ENCODE data around the gene ECM1. TPM values are rescaled to one million over a fixed set of nuclear protein-coding genes. Genes with fewer than 3 reads are reported as not detected.
A peak's percentile ranks its signal among the peaks of the same experiment; 100 is the strongest.

Gene ECM1
- polyA plus RNA-seq, 6 donors from 2014 or later, result not detected

DNA sequence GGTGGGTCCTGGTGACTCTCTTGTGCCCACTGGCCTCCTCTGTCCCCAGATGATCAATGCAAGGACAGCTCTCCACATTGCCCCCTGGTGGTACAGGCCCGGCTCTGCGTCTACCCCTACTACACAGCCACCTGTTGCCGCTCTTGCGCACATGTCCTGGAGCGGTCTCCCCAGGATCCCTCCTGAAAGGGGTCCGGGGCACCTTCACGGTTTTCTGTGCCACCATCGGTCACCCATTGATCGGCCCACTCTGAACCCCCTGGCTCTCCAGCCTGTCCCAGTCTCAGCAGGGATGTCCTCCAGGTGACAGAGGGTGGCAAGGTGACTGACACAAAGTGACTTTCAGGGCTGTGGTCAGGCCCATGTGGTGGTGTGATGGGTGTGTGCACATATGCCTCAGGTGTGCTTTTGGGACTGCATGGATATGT lies 52.1 kb downstream of the ECM1 start:
- no peaks in the 10 kb centered on the region for H3K9me3 Mint-ChIP-seq
- H3K36me3 Mint-ChIP-seq, result no peaks in the 10 kb centered on the region
- H3K27ac Mint-ChIP-seq, result peak overlapping the region in 3 of 6 donors; percentile 38 to 99 (median 92)
- H3K4me1 Mint-ChIP-seq, result peaks cover 44 to 48% (median 47%) of the 10 kb centered on the region in 3 donors
- peak; percentile 76 for DNase-seq
- ATAC-seq (ENCODE audit: low read depth in 2 of 2), result no peak
- H3K4me3 Mint-ChIP-seq, result peak overlapping the region; percentile 35 to 100 (median 94)
- H3K27me3 Mint-ChIP-seq, result no peaks in the 10 kb centered on the region

DNA sequence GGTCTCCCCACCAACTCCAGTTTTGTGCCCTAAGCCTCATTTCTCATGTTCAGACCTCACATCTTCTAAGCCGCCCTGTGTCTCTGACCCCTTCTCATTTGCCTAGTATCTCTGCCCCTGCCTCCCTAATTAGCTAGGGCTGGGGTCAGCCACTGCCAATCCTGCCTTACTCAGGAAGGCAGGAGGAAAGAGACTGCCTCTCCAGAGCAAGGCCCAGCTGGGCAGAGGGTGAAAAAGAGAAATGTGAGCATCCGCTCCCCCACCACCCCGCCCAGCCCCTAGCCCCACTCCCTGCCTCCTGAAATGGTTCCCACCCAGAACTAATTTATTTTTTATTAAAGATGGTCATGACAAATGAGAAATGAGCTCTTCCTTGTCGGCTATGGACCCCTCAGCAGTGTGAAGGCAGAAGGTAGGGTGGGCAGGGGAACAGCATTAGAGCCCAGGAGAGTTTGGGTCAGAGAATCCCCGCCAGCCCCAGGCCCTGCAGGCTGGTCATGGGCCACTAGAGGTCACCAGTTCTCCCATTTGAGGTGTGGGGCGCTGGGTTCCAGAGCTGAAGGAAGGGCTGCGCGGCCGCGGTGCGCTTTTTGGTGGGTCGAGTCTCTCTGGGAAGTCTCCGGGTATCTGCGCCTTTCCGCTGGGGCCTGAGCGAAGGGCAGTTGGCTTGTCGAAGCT lies 52.8 kb downstream of the ECM1 start:
- Mint-ChIP-seq H3K9me3 (no peaks in the 10 kb centered on the region), H3K27ac (peak overlapping the region; percentile 98 to 100 (median 100)), H3K27me3 (no peaks in the 10 kb centered on the region), H3K4me1 (peaks cover 41 to 53% (median 50%) of the 10 kb centered on the region in 3 donors), H3K36me3 (no peaks in the 10 kb centered on the region), H3K4me3 (peak overlapping the region; percentile 87 to 100 (median 95))
- ATAC-seq (ENCODE audit: low read depth in 2 of 2) (peak; percentile 24 to 29), DNase-seq (peak; percentile 82)

DNA sequence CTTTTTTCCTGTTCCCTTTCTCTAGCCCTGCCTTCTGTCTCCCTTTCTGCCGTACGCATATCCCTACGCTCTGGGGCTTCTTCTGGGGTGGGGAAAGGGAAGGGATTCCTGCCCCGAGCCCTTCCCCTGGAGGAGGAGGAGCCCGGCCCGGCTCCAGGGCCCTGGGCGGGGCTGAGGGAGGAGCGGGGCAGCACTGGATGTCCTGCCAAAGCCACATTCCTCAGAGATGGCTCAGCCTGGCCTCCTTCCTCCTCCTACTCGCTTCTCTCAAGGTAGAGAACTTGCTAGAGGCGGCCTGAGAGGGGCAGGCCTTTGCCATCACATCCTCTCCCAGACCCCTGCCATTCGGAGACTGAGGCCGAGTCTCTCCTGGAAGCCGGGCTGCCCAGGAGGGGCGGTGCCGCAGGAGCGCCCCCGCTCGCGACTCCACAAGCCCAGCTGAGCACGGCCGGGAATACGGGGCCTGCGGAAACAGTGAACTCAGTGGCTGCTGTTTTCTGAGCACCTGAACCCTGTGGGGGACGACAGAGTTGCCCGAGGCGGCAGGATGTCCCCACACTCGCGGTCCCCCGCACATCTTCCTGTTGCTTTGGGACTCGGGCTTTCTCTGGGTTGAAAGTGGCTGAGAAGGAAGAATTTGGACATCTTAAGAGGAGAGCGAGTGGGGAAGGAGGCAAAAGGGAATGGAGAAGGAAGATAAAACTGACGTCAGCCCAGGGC lies 53.5 kb downstream of the ECM1 start:
- Mint-ChIP-seq H3K36me3 (no peaks in the 10 kb centered on the region), H3K27ac (peak overlapping the region; percentile 98 to 100 (median 100)), H3K4me1 (peaks cover 41 to 60% (median 57%) of the 10 kb centered on the region in 3 donors), H3K4me3 (peak overlapping the region; percentile 87 to 100 (median 95)), H3K27me3 (no peaks in the 10 kb centered on the region), H3K9me3 (no peaks in the 10 kb centered on the region)
- peak; percentile 26 to 27 for ATAC-seq (ENCODE audit: low read depth in 2 of 2)
- DNase-seq, result peak; percentile 75

DNA sequence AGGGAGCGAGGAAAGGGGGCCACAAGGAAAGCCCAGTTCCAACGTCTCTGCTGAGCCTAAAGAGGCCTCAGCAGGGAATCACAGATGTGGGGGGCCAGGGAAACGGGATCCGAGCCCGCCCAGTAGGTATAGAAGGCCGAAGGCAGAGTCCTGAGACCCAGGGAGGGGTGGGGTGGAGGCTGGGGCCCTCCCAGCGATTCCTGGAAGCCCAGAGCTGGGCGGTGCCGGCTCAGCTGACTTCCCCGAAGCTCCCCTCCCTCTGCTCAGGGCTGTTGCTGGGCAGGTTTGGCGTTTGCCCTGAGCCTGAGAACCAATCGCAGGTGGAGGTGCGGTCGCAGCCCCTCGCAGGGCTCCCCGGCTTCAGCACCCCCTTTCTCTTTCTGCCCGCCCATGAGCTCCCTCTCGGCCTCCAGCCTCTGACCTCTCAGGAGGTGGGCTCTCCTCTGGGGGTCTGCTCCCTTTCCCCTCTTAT lies 54.1 kb downstream of the ECM1 start:
- Mint-ChIP-seq H3K27me3 (no peaks in the 10 kb centered on the region), H3K4me3 (peak overlapping the region; percentile 87 to 100 (median 95)), H3K4me1 (peaks cover 41 to 66% (median 62%) of the 10 kb centered on the region in 3 donors), H3K9me3 (no peaks in the 10 kb centered on the region), H3K36me3 (no peaks in the 10 kb centered on the region), H3K27ac (peak overlapping the region; percentile 99 to 100 (median 100))
- peak; percentile 85 for DNase-seq
- ATAC-seq (ENCODE audit: low read depth in 2 of 2), result peak; percentile 57 to 58

DNA sequence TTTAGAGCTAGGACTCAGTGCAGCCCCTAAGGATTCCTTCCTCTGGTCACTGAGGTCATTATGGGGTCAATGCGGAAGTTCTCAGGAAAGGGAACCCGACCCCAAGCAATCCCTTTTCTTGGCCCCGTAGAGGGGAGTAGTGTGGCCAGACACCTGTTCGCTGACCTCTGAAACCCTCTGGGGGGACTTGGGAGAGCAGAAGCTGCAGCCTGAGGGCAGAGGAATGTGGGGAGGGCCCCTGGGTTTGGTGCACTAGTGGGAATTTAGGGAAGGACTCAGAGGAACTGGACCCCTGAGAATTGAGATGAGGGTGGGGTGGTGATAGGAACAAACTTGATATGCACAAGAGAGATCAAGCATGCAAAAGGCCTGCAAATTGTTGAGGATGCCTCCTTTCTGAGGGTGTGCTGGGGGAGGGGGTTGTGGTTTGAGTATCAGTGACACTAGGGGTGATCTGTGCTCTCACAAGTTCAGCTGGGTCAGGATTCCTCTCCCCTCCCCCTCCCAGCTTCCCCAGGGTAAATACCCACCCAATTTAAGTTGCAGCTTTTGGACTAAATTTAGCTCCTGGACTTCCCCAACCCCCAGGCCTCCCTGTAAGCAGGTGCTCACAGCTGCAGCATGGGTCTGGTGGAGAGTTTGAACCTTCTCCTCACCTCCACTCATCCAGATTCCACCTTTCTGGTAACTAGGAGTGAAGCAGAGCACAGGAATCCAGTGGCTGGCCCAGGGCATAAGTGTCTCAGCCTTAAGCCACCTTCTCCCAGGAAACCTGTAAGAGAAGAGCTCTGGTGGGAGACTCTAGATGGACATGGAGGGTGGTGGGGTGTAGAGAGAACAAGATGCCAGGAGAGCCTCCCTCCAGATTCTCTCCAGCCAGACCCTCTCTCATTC lies 54.8 kb downstream of the ECM1 start:
- Mint-ChIP-seq H3K36me3 (no peaks in the 10 kb centered on the region), H3K4me1 (peaks cover 48 to 73% (median 69%) of the 10 kb centered on the region in 3 donors), H3K9me3 (no peaks in the 10 kb centered on the region), H3K27me3 (no peaks in the 10 kb centered on the region), H3K4me3 (peak overlapping the region; percentile 87 to 100 (median 95)), H3K27ac (peak overlapping the region; percentile 99 to 100 (median 100))
- DNase-seq (peak; percentile 95), ATAC-seq (ENCODE audit: low read depth in 2 of 2) (peak; percentile 61 to 62)

Other genes starting within 250 kb of the ECM1 start
- 100 to 1,000 TPM in 2 of 6 donors, 10 to 100 TPM in 4; 81.7 to 106 (median 91.3) TPM for gene APH1A, start 239.1 kb upstream of the ECM1 start, polyA plus RNA-seq (ENCODE audit: low read depth in 6 of 6)
- 1 to 10 TPM; 1.0 to 3.8 (median 2.0) TPM for gene C1orf54, start 235.3 kb upstream of the ECM1 start, polyA plus RNA-seq (ENCODE audit: low read depth in 6 of 6)
- under 1 TPM in 1 of 6 donors, not detected in 5; 0.22 TPM for gene CIART, start 225.6 kb upstream of the ECM1 start, polyA plus RNA-seq (ENCODE audit: low read depth in 6 of 6)
- gene MRPS21, start 214.2 kb upstream of the ECM1 start, polyA plus RNA-seq (ENCODE audit: low read depth in 6 of 6), result 10 to 100 TPM; 62.4 to 93.0 (median 82.4) TPM
- gene PRPF3, start 186.6 kb upstream of the ECM1 start, polyA plus RNA-seq (ENCODE audit: low read depth in 6 of 6), result 10 to 100 TPM; 13.0 to 38.7 (median 14.6) TPM
- 10 to 100 TPM in 5 of 6 donors, 1 to 10 TPM in 1; 2.6 to 49.9 (median 28.6) TPM for gene RPRD2, start 144.0 kb upstream of the ECM1 start, polyA plus RNA-seq (ENCODE audit: low read depth in 6 of 6)
- 10 to 100 TPM; 31.7 to 49.6 (median 37.4) TPM for gene TARS2, start 20.7 kb upstream of the ECM1 start, polyA plus RNA-seq (ENCODE audit: low read depth in 6 of 6)
- 1 to 10 TPM in 3 of 6 donors, under 1 TPM in 1, not detected in 2; 0.68 to 2.6 (median 1.3) TPM for gene FALEC, start 7.6 kb downstream of the ECM1 start, polyA plus RNA-seq (ENCODE audit: low read depth in 6 of 6)
- gene ADAMTSL4, start 41.3 kb downstream of the ECM1 start, polyA plus RNA-seq (ENCODE audit: low read depth in 6 of 6), result not detected
- gene MCL1, start 71.5 kb downstream of the ECM1 start, polyA plus RNA-seq (ENCODE audit: low read depth in 6 of 6), result 100 to 1,000 TPM in 2 of 6 donors, 10 to 100 TPM in 4; 44.8 to 110 (median 95.1) TPM
- gene ENSA, start 121.5 kb downstream of the ECM1 start, polyA plus RNA-seq (ENCODE audit: low read depth in 6 of 6), result 10 to 100 TPM; 57.1 to 85.2 (median 72.9) TPM
- 10 to 100 TPM; 10.1 to 27.8 (median 24.4) TPM for gene GOLPH3L, start 189.0 kb downstream of the ECM1 start, polyA plus RNA-seq (ENCODE audit: low read depth in 6 of 6)
- under 1 TPM in 1 of 6 donors, not detected in 5; 0.56 TPM for gene HORMAD1, start 212.8 kb downstream of the ECM1 start, polyA plus RNA-seq (ENCODE audit: low read depth in 6 of 6)

All from naive B cell (primary cell).